GM12878 (cell line): Measurements from ENCODE around the gene RXFP1. TPM values are rescaled to one million over a fixed set of nuclear protein-coding genes. Genes with fewer than 3 reads are reported as not detected.

ENCODE experiments used
- ATAC-seq: fragments of 200-7000 bp; cut with Tn5 transposase; 3 replicates; pipeline ENCODE4 v1.9.1; 2020; ENCODE audit warnings: mild to moderate bottlenecking, moderate library complexity
- BruUV-seq: library from RNA; stranded (reverse); fragments of 400-500 nt; replicated peaks from 2 replicates; lab custom pipeline; 2021; lab: Mats Ljungman, UMichigan
- CTCF ChIA-PET: fragments of 300-600 bp; sonication (Branson Sonifier 250); formaldehyde crosslinking; extraction: SDS; loops from one replicate; lab custom pipeline; 2021; ENCODE audit warnings: inconsistent platforms; lab: Yijun Ruan, JAX
- POLR2A ChIA-PET: fragments of 350-600 bp; formaldehyde crosslinking; extraction: SDS; loops from one replicate; lab custom pipeline; 2021; ENCODE audit warnings: inconsistent platforms; lab: Charles Lee
- RAD21 ChIA-PET: fragments of 300-600 bp; sonication (Branson Sonifier 250); formaldehyde crosslinking; loops from one replicate; lab custom pipeline; 2023; ENCODE audit warnings: antibody characterized with exemption; ENCODE audit not compliant: unreplicated experiment; lab: Charles Lee
- SMC1A ChIA-PET: fragments of 300-600 bp; sonication (Branson Sonifier 250); formaldehyde crosslinking; loops from one replicate; lab custom pipeline; 2023; ENCODE audit not compliant: unreplicated experiment, uncharacterized antibody; lab: Charles Lee
- DNase-seq: peaks from one replicate; pipeline ENCODE4 v3.0.0-alpha.2; 2011; ENCODE audit warnings: low read depth, low spot score
- FAIRE-seq: peaks from 3 replicates; lab custom pipeline; 2011; peaks lifted over from hg19 to GRCh38; lab: Jason Lieb, UNC
- H2AFZ ChIP-seq: 2 replicates; pipeline ENCODE4 v1.6.0; 2011; ENCODE audit warnings: low read depth, low read length, control low read depth; ENCODE audit not compliant: control insufficient read depth
- H3K27ac ChIP-seq: 2 replicates; pipeline ENCODE4 v1.5.1; 2011; ENCODE audit warnings: control low read depth; ENCODE audit not compliant: control insufficient read depth, insufficient read depth
- H3K27me3 ChIP-seq, 2 experiments: replicated peaks in 1 of 2; 2 replicates each; pipeline versions ENCODE4 v1.6.0 to v1.6.1; 2011; ENCODE audit warnings: low read length in 1 of 2; ENCODE audit not compliant: control insufficient read depth in 2 of 2, insufficient read depth in 2 of 2
- H3K36me3 ChIP-seq, 2 experiments: 2 replicates each; pipeline ENCODE4 v1.5.1; 2011; ENCODE audit warnings: low read length in 1 of 2; ENCODE audit not compliant: control insufficient read depth in 2 of 2, insufficient read depth in 2 of 2
- H3K4me1 ChIP-seq: 2 replicates; pipeline ENCODE4 v1.6.1; 2011; ENCODE audit warnings: mild to moderate bottlenecking, low read length, moderate library complexity, mixed read lengths; ENCODE audit not compliant: control insufficient read depth, insufficient read depth
- H3K4me2 ChIP-seq: 2 replicates; pipeline ENCODE4 v1.6.0; 2011; ENCODE audit warnings: control low read depth; ENCODE audit not compliant: control insufficient read depth, insufficient read depth
- H3K4me3 ChIP-seq: fragments of 200-600 bp; sonication (generic); 2 replicates; pipeline ENCODE4 v1.5.1; 2016
- H3K79me2 ChIP-seq: 2 replicates; pipeline ENCODE4 v1.6.0; 2011; ENCODE audit warnings: low read length; ENCODE audit not compliant: control insufficient read depth, insufficient read depth
- H3K9ac ChIP-seq: 2 replicates; pipeline ENCODE4 v1.8.0; 2011; ENCODE audit warnings: low read length, control low read depth, mixed read lengths; ENCODE audit not compliant: control insufficient read depth, insufficient read depth
- H3K9me3 ChIP-seq: replicated peaks from 3 replicates; pipeline ENCODE4 v1.5.1; 2011; ENCODE audit warnings: mild to moderate bottlenecking, low read length; ENCODE audit not compliant: control insufficient read depth, insufficient read depth
- H4K20me1 ChIP-seq: 2 replicates; pipeline ENCODE4 v1.6.0; 2011; ENCODE audit not compliant: control insufficient read depth, insufficient read depth
- BHLHE40 ChIP-seq, 2 experiments: fragments of 450-650 bp in 1 of 2; IDR thresholded peaks; 2 replicates each; pipeline ENCODE4 v1.6.1; 2011 to 2017; ENCODE audit warnings: low read depth in 2 of 2, borderline replicate concordance in 1 of 2, improper control_type of control experiment in 1 of 2, low read length in 1 of 2, mild to moderate bottlenecking in 1 of 2
- CBFB ChIP-seq: IDR thresholded peaks from 2 replicates; pipeline ENCODE4 v1.6.1; 2016; ENCODE audit warnings: antibody characterized with exemption, low read depth
- CREM ChIP-seq: IDR thresholded peaks from 2 replicates; pipeline ENCODE4 v1.6.1; 2014; ENCODE audit warnings: antibody characterized with exemption, low read depth
- E2F8 ChIP-seq: fragments of 450-650 bp; IDR thresholded peaks from 2 replicates; pipeline ENCODE4 v1.6.1; 2018; ENCODE audit warnings: mild to moderate bottlenecking, low read depth, moderate library complexity; ENCODE audit not compliant: partially characterized antibody
- ELK1 ChIP-seq: IDR thresholded peaks from 2 replicates; pipeline ENCODE4 v1.6.1; 2012; ENCODE audit warnings: low read depth, low read length, improper control_type of control experiment
- KAT2A ChIP-seq: conservative IDR thresholded peaks from 2 replicates; pipeline ENCODE4 v1.6.1; 2011; ENCODE audit warnings: low read depth, low read length; ENCODE audit not compliant: control insufficient read depth
- MEF2A ChIP-seq: IDR thresholded peaks from 2 replicates; pipeline ENCODE4 v1.6.1; 2011; ENCODE audit warnings: low read depth, mild to moderate bottlenecking, low read length, moderate library complexity; ENCODE audit not compliant: insufficient read depth
- MTA2 ChIP-seq: fragments of 450-650 bp; IDR thresholded peaks from 2 replicates; pipeline ENCODE4 v1.6.1; 2016; ENCODE audit warnings: low read depth, mild to moderate bottlenecking, moderate library complexity
- MYB ChIP-seq: fragments of 150-350 bp; IDR thresholded peaks from 2 replicates; pipeline ENCODE4 v1.6.1; 2014; ENCODE audit warnings: mild to moderate bottlenecking, low read depth, low read length, borderline replicate concordance
- NR2F1 ChIP-seq: fragments of 450-650 bp; conservative IDR thresholded peaks from 2 replicates; pipeline ENCODE4 v1.6.1; 2017; ENCODE audit warnings: mild to moderate bottlenecking
- RUNX3 ChIP-seq: IDR thresholded peaks from 2 replicates; pipeline ENCODE4 v1.6.1; 2012; ENCODE audit warnings: low read length, inconsistent platforms
- SP1 ChIP-seq: IDR thresholded peaks from one replicate; pipeline ENCODE4 v1.6.1; 2011; ENCODE audit warnings: low read depth, low read length
- TBL1XR1 ChIP-seq: IDR thresholded peaks from 2 replicates; pipeline ENCODE4 v1.6.1; 2012; ENCODE audit warnings: low read depth, low read length, improper control_type of control experiment
- YY1 ChIP-seq: IDR thresholded peaks from 2 replicates; pipeline ENCODE4 v1.6.1; 2011; ENCODE audit warnings: low read depth, mild to moderate bottlenecking, low read length
- ZNF622 ChIP-seq: fragments of 450-650 bp; IDR thresholded peaks from 2 replicates; pipeline ENCODE4 v1.6.1; 2017; ENCODE audit warnings: mild to moderate bottlenecking, inconsistent platforms
- ZSCAN29 ChIP-seq: fragments of 450-650 bp; IDR thresholded peaks from 2 replicates; pipeline ENCODE4 v1.6.1; 2017; ENCODE audit warnings: mild to moderate bottlenecking, moderate library complexity
- WGBS: methylation state at CpG from one replicate; pipeline ENCODE4 v1.1.6; 2016; ENCODE audit warnings: low lambda C conversion rate; ENCODE audit not compliant: insufficient replicate concordance, insufficient coverage; ENCODE audit errors: missing lambda C conversion rate; 5-methylcytosine and 5-hydroxymethylcytosine counted together
- in situ Hi-C: fragments of 300-500 bp; cut with MboI; formaldehyde crosslinking; loops from 9 replicates; pipeline ENCODE4 v1.14.3; 2018; ENCODE audit warnings: mixed read lengths
- intact Hi-C: fragments of 100-400 bp; cut with micrococcal nuclease; formaldehyde crosslinking; loops from one replicate; pipeline ENCODE4 v1.14.2; 2022; ENCODE audit not compliant: unreplicated experiment
- polyA plus RNA-seq, 11 experiments: library from polyadenylated mRNA; depleted of rRNA in 4 of 11; unstranded in 6 of 11; stranded (reverse) in 5 of 11; fragments of >200 nt; fragmentation: Nextera tagmentation in 4 of 11; fragmentation: Illumina TruSeq in 1 of 11; extraction: Ambion mirVana in 4 of 11; extraction: Trizol in 1 of 11; gene quantifications; 1 replicate in 1 of 11; 2 replicates in 10 of 11; pipeline versions ENCODE4 v1.2.1 to v1.2.3, GENCODE V29; 2011 to 2016; ENCODE audit warnings: inconsistent platforms in 2 of 11, missing spikeins in 2 of 11, low read depth in 1 of 11
- total RNA-seq, 4 experiments: library from RNA; depleted of rRNA in 3 of 4; stranded (reverse); fragments of >200 nt in 3 of 4; fragmentation: Illumina TruSeq in 1 of 4; extraction: Trizol in 1 of 4; gene quantifications; 2 replicates each; pipeline versions ENCODE4 v1.2.1 to v1.2.3, GENCODE V29; 2013 to 2021

The RXFP1 gene
- total and polyA plus RNA-seq, 10 of the 15 experiments (the other 5 are each of a cell fraction or from before 2014, with no cell fraction given): 0.12 TPM; not detected in 9

DNA sequence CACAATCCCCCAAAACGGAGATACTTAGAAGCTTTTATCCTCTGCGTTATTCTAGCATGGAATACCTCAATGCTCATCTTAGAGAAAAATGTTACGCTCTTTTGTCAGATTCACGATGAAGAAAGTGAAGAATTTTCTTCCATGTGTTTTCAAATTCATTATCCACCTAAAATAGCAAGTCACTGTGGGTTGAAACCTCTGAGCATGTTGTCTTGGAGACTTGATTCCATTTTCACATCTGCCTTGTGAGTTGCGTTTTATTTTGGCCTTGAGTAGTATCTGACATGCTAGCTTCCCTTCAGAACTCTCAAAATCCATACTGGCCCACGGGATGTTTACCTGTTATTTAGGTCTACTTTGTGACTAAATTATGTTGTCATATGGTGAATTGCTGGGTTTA lies 83.7 kb downstream of the RXFP1 start:
- 21% methylated on average over 6 of the region's 6 CpGs for WGBS
- ATAC-seq: no peak
- in situ Hi-C loops: no loop called here

More for the DNA sequence above, 83.7 kb downstream of the RXFP1 start:
- no peak overlapping the region for H3K27ac ChIP-seq
- intact Hi-C loops: no loop called here
- H3K9ac ChIP-seq: no peak overlapping the region
- TF ChIP-seq ZNF622 (no peak), SP1 (no peak), ELK1 (no peak), BHLHE40 (IDR thresholded peaks at IDR 0.05; ENCODE audit: borderline replicate concordance in 1 of 2, low read depth in 2 of 2, low read length in 1 of 2) (no peak), NR2F1 (no peak), KAT2A (no peak), CBFB (no peak), MEF2A (no peak), E2F8 (no peak), TBL1XR1 (no peak), RUNX3 (no peak), CREM (no peak), MTA2 (no peak), MYB (no peak), YY1 (no peak), ZSCAN29 (no peak)
- no peak for FAIRE-seq
- H3K79me2 ChIP-seq: no peaks in the 10 kb centered on the region
- no TSS peak for BruUV-seq
- RAD21 ChIA-PET: no interaction called here
- CTCF ChIA-PET: interaction anchor here (1.0 to 2.6 kb wide), 3 partner anchors 10 to 110 kb away, joined by 4 to 6 read pairs (median 5); no protein-coding TSS in a partner anchor
- POLR2A ChIA-PET: no interaction called here
- no peaks in the 10 kb centered on the region for H4K20me1 ChIP-seq
- SMC1A ChIA-PET: interaction anchor here (0.7 kb wide), 1 partner anchor 330 kb away, joined by 3 read pairs; no protein-coding TSS in a partner anchor
- H3K4me1 ChIP-seq: peaks cover under 1% of the 10 kb centered on the region; the same call in 1 of the 2 replicates
- H3K9me3 ChIP-seq: no peaks in the 10 kb centered on the region; the same call in 2 of the 3 replicates
- DNase-seq: no peak
- no peaks in the 10 kb centered on the region for H3K27me3 ChIP-seq
- H2AFZ ChIP-seq: no peak overlapping the region
- H3K4me2 ChIP-seq: no peak overlapping the region
- H3K4me3 ChIP-seq: no peak overlapping the region
- no peaks in the 10 kb centered on the region for H3K36me3 ChIP-seq
